HG03196 (cell line): ENCODE data around the gene MYB.
"Not testable (repeated sequence)": the region's sequence is repeated elsewhere in the genome, so short reads cannot be mapped to it uniquely, and the experiment has no call there.

Experiments
- ATAC-seq: cut with Tn5 transposase; IDR thresholded peaks from one replicate; pipeline ENCODE4 v1.9.1; 2021; ENCODE audit not compliant: unreplicated experiment

MYB gene

DNA sequence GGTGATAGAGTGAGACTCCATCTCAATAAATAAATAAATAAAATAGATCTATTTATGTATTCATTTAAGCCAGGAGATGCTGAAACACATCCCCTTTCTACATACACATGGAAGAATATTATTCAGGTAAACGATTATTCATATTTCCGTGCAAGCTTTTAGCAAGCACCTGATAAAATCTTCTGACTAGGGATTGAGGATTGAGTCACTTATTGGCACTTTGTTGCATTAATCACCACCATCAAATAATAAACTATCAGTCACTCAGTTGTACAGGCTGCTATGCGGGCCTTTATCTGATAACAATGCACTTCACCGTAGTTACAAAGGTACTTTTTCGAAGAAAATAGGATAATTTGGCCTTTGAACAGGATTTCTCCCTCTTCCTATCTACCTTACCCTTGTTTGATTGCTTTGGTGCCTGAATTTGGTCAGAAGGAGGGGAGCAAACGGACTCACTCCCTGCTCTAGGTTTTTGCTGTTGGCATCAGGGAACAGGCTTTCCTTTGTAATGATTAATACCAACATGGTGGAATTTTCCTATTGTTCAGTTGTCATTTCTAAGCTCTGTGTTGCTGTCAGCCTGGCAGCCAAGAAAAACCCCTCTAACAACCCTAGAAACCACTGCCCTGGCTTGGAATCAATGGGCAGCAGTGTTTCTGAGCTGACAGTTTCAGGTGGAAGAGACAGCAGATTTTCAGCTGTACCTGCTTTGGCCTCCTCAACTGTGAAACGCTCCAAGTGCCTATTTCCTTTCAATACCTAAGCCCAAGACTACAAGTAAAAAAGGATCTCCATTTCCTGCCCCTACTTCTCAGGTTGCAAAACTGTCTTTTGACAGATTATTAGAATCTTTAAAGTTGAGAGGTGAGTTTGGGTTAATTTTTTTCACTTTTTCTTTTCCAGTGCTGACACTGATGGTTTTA lies 63.0 kb downstream of the MYB start:
- no peak for ATAC-seq

DNA sequence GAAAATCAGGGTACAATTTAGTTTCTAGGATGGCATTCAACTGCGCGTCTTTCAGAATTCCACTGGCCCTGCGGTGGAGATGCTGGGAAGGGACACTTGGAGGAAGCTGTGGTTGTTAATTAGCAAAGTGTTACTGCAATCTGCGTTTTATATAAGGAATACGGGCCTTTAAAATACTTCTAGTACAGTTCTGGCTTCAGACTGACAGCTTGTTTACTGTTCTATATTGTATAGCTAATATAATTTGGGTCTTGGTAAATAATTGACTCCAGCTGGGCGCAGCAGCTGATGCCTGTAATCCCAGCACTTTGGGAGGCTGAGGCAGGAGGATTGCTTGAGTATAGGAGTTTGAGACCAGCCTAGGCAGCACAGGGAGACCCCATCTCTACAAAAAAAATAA lies 63.7 kb downstream of the MYB start:
- no peak for ATAC-seq

DNA sequence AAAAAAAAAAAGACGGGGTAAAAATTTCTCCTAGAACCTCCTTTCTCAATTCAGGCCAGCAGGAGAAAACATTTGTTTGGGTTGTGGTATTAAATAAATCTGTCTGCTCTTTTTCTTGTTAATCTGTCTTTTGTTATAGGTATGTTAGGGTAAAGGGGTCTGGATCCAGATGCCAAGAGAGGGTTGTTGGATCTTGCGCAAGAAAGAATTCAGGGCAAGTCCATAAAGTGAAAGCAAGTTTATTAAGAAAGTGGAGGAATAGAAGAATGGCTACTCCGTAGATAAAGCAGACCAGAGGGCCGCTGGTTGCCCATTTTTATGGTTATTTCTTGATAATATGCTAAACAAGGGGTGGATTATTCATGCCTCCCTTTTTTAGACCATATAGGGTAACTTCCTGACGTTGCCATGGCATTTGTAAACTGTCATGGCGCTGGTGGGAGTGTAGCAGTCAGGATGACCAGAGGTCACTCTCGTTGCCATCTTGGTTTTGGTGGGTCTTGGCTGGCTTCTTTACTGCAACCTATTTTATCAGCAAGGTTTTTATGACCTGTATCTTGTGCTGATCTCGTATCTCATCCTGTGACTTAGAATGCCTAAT lies 65.4 kb downstream of the MYB start:
- not testable (repeated sequence) for ATAC-seq

DNA sequence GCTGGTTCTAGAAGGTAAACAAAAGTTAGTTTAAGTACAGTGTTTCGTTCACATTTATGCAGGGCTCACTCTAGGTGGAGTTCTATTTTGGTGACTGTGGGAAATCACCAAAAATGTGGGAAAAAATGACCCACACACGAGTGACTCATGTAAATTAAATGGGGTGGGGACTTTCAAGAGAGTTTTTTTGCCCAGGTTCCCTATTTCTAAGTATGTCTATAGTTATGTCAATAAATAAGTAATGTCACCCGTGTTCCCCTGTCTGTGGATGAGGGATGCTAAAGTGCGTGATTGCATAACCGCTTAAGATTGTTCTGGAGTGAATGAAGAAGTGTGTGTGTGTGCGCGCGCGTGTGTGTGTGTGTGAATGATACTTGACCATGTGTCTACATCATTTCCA lies 69.1 kb downstream of the MYB start:
- ATAC-seq, result no peak

DNA sequence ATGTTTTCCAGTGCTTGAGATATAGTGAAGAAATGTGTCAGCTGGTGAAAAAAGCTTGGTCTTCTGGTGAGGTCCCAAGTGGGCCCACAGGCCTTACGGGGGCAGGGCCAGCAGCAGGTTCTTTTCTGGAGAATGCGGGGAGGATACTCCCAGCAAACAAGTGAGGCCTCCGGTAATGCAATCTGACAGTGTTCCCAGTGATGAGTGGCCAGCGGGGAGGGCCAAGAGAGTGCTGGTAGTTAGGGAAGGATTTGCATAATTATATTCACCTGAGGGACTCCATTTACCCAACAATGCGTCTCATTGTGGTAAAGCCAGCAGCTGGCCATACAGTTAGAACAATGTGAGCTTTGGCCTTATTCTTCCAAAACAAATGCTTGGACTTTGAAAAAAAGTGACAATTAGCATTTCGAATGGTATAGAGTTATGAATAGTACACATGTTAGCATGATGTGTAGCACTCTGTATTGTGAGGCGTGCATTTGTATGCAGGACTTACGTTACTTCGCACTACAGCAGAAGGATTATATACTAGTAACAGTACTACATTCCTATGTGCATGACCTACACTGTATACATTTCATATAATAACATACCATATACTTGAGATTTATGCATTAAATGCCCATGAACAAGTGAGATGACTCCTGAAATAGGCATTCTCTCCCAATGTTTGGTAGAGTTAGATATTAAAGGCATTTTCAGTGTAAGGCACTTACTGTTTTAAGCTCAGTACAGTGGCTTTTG lies 69.8 kb downstream of the MYB start:
- no peak for ATAC-seq

DNA sequence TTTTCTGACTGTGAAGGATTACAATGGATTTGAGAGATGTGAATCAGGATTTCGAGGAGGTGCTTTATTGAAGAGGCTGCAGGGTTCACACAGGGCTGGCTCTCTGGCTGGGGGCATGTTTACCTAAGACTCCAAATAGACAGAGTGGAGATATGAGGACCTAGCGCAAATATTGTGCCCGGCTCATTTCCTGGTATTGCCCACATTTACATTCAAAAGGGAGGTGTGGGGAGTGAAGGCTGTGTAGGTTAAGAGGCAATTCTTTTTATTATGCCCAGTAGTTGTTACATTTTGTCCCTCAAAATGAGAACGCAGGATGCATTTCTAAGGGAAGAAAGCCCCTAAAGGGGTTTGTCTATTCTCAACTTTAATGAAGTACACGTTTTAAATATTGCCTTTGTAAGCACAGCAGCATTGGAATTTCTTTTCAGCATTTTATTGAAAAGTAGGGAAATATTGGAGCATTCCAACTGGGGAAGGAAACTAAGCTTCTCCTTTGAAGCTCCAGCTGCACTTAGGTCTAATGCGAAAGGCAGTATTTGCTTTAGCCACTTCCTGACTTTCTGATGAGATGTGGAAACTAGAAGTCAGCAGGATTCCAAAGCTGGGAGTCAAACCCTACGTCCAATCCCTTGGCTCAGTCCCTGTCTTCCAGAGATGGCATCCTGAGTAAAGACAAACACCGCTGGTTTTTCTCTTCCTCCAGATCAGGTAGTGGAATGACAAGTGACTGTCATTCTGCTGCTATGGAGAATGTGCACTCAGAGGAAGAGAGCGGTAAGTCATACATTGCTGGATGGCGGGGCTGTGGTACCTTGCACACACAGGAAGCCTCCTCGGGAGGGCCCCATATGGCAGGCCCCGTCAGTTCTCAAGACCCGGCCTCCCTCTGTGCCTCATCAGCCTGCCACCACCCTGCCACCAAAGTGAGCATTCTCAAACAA lies 70.7 kb downstream of the MYB start:
- ATAC-seq, result no peak

DNA sequence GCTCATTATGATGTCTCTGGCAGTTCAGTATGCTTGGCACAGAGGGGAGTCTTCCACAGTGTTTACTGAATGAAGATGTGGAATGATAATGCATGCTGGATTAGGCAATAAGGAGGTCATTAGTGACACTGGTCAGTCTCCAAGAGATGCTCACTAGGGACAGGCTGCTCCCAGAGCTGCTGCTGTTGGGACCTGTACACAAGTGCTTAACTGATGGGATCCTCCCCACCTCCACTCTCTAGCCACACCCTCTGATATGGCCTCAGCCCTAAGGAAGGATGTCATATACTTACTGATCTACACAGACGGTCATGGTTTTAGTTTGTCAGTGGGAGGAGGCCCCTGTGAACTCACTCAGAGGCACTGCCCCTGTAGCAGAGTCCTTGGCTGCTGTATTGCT lies 73.4 kb downstream of the MYB start:
- no peak for ATAC-seq

DNA sequence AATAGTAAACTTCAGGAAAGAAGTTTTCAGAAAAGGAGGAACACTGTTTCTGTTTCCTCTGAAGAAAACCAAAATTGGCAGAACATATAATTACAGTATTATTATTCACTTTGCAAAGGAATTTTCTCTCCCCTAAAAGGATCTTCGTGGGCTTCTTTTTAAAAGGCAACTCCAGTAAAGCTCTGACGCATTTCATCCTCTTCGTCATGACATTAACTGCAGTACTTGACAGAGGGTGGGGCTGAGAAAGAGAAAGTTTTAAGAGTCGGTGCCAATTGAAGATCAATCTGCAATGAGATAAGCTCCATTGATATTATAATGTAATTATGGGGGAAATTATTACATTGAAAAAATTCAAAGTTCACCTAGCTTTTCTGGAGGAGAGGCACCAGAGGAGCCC lies 75.8 kb downstream of the MYB start:
- no peak for ATAC-seq

DNA sequence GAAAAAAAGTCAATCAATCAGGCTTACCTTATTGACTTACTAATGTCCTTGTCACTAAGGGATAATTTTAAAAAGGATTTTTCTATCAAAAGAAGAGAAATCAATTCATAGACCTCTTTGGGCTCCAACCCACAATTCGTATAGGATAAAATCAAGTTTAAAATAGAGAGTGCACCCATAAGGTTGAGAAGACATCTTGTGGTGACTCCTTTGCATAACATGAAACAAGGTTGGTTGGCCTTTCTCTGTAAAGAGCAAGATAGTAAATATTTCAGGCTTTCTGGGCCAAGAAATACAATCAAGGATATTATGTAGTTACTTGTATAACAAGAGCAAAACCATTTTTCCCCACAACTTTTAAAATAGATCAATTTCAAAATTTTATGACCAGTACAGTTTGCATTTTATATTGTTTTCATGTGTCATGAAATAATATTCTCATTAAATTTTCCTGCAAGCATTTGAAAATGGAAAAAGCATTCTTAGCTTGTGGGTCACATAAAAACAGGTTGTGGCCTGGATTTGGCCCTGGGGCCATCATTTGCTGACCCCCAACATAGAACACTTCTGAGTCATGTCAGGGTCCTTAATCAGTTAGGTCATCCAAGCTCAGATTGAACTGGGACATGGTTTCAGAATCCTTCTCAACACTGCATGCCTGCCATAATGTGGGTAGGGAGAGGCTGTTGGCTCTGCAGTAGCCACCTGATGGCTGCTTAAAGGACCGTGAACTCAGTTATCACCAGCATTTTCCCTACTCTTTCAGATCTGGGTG lies 76.7 kb downstream of the MYB start:
- ATAC-seq, result no peak

DNA sequence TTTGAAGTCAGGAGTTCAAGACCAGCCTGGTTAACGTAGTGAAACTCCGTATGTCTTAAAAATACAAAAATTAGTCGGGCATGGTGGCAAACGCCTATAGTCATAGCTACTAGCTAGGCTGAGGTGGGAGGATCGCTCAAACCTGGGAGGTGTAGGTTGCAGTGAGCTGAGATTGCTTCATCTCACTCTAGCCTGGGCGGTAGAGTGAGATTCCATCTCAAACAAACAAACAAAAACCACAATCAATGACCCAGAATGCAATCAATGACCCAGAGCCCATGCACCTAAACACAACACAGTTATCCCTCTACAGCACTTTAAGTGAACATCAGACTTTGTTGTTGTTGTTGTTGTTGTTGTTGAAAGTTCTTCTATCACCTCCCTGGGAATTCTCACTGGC lies 77.9 kb downstream of the MYB start:
- ATAC-seq, result no peak

DNA sequence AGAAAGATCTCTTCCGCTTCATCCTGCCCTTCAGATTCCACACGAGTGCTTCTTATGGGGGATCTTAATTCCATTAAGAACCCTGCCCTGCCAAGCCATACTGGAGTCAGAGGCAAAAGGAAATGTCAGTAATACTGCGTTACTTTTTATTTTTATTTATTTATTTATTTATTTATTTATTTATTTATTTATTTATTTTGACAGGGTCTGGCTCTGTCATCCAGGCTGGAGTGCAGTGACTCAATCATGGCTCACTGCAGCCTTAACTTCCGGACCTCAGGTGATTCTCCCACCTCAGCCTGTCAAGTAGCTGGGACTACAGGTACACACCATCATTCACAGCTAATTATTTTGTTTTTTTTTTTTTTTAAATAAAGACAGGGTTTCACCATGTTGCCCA lies 79.5 kb downstream of the MYB start:
- ATAC-seq, result no peak

DNA sequence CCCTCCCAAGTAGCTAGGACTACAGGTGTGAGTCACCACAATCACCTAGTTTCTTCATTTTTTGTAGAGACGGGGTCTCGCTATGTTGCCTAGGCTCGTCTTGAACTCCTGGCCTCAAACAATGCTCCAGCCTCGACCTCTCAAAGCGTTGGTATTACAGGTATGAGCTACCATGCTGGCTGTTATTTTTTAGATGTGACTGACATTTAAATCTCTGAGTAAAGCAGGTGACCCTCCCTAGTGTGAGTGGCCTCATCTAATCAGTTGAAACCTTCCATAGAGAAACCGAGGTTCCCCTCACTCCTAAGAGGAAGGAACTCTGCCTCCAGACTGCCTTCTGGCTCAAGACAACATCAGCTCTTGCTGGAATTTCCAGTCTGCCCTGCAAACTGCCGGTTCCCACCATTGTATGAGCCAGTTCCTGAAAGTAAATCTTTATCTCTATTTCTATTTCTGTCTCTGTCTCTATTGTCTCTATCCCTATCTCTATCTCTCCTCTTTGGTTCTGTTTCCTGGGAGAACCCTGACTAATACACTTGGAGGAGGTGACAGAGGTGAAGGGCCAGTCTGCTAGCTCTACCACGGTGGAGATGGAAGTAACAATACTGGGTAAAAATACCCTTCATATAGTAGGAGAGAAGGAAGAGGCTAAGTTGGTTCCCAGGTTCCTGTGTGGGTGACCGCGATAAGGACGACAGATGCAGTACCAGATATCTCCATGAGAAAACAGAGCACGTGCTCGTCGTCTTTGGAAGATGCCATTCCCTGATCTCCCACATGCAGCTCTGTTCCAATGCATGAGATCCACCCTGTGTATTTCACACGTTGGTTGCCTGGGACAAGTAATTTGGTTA lies 81.0 kb downstream of the MYB start:
- no peak for ATAC-seq

DNA sequence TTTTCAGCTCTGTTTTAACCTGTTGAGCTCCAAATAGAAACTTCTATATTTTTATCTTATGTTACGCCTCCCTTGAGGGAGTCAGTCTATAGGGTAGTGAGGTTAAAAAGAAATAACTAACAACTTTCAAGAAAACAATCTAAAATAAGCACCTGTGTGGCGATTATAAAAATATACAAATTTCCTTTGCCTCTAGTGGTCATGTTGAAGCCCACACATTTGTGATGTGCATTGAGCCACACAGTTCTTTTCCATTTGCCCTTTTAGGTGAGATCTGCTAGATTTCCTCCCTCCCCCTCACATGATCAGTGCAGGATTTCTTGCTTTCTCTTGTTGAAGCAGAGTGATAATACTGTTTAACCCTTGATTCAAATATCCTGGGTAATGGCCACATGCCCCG lies 84.2 kb downstream of the MYB start:
- ATAC-seq, result no peak

DNA sequence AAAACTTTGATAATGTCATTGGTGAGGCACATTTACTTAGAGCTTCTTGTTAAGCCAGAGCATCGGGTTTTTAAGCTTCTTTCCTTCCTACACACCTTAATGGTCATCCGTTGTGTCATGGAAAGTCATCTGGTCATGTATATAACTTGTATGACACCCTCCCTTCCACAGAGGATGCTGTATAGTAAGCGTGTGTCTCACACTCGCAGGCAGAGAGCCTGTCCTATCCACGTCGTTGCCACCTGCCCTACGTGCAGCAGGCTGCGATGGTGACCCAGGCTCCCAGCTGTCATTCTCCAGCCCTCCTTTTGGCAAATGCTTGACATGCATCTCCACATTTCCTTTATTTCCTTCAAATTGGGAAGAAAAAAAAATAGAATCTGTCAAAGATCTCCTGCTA lies 85.6 kb downstream of the MYB start:
- no peak for ATAC-seq

DNA sequence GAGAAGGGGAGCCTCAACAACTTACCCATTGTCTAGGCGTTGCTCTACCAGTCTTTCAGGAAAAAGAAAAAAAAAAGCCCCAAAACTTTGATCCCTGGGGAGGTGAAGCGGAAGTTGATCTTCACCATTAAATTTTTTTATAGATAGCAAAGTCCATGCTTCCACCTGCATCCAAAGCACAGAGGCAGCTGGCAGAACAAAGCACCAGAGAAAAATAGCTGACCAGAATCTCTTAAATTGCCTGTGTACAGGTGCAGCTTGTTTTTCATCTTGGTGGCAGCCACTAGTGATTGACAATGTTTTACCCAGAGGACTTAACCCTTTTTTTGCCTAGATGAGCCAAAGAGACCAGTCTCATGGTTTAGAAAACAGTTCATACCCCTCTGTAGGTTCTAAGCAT lies 86.0 kb downstream of the MYB start:
- no peak for ATAC-seq

DNA sequence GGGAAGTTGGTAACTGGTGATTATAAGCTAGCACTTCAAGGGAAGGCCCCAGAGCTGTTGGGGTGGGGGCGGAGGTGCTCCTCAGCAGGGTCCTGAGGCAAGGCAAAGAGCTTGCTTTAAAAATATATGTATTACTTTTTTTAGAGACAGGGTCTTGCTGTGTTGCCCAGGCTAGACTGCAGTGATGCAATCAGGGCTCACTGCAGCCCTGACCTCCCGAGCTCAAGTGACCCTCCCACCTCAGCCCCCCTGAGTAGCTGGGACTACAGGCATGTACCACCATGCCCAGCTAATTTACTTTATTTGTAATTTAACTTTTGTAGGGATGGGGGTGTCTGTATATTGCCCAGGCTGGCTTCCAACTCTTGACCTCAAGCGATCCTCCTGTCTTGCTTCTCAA lies 87.2 kb downstream of the MYB start:
- no peak for ATAC-seq

DNA sequence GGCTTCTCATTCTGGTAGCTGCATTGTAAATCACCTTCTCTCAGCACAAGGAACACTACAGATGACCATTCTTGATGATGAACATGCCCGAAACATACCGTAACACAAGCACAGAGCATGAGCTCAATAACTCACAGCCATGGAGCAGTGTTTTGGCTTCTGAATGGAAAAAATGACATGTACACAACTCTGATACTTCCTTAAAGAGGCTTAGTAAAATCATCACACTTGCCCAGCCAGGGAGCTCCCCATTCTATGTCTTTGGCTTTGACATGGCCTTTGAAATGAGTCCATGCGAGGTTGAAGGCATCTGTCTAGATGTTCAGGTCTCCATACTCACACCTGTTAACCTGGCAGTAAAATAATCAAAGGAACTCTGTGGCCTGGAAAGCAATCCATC lies 87.6 kb downstream of the MYB start:
- no peak for ATAC-seq
